ENCODE results near the gene ZBTB8OS. TPM values are rescaled to one million over a fixed set of nuclear protein-coding genes. Genes with fewer than 3 reads are reported as not detected.
A peak's percentile ranks its signal among the peaks of the same experiment; 100 is the strongest.

The ZBTB8OS gene
- total RNA-seq, 1 experiment from 2014 or later, result 85.2 TPM

- CTCF ChIA-PET, result interaction anchor here (0.5 to 0.6 kb wide), 2 partner anchors 10 to 103 kb away, joined by 3 read pairs; no protein-coding TSS in a partner anchor
- peak; percentile 97 for DNase-seq
- Histone ChIP-seq H3K4me3 (ENCODE audit: low read length) (peak within 1 kb of the TSS; percentile 83), H3K9ac (ENCODE audit: low read length) (peak within 1 kb of the TSS; percentile 97), H3K27ac (ENCODE audit: low read length) (peak within 1 kb of the TSS; percentile 97), H3K4me2 (ENCODE audit: low read length) (peak within 1 kb of the TSS; percentile 99), H4K20me1 (ENCODE audit: low read length) (peaks cover 4% of the 10 kb centered on the region; the same call in 1 of the 2 replicates), H3K9me3 (ENCODE audit: low read length) (no peaks in the 10 kb centered on the region), H3K36me3 (ENCODE audit: low read depth, low read length) (peaks cover 31% of the 10 kb centered on the region), H3K27me3 (ENCODE audit: low read length) (no peaks in the 10 kb centered on the region), H3F3A (ENCODE audit: low read length, unreplicated experiment) (no peaks in the 10 kb centered on the region), H3K9me2 (replicated peaks; ENCODE audit: low read length) (no peaks in the 10 kb centered on the region), H2AFZ (ENCODE audit: low read length) (peak within 1 kb of the TSS; percentile 96), H3K4me1 (ENCODE audit: insufficient read depth, low read length) (peaks cover 34% of the 10 kb centered on the region), H3K79me2 (ENCODE audit: low read length) (peaks cover 90% of the 10 kb centered on the region)
- POLR2A ChIA-PET (ENCODE audit: unreplicated experiment), result interaction anchor here (0.9 kb wide), 1 partner anchor 124 kb away, joined by 3 read pairs; no protein-coding TSS in a partner anchor
- peak; percentile 89 for ATAC-seq
- intact Hi-C loops (cut with micrococcal nuclease), result loop anchor here (10.0 kb wide), 1 partner anchor 126 kb away; no protein-coding TSS in a partner anchor
- TF ChIP-seq EZH2 (IDR thresholded peaks at IDR 0.05; ENCODE audit: low read length, unreplicated experiment) (no peak), EZH2phosphoT487 (IDR thresholded peaks at IDR 0.05; ENCODE audit: borderline replicate concordance, low read length) (no peak)
- TF ChIP-seq, protein P1, sequence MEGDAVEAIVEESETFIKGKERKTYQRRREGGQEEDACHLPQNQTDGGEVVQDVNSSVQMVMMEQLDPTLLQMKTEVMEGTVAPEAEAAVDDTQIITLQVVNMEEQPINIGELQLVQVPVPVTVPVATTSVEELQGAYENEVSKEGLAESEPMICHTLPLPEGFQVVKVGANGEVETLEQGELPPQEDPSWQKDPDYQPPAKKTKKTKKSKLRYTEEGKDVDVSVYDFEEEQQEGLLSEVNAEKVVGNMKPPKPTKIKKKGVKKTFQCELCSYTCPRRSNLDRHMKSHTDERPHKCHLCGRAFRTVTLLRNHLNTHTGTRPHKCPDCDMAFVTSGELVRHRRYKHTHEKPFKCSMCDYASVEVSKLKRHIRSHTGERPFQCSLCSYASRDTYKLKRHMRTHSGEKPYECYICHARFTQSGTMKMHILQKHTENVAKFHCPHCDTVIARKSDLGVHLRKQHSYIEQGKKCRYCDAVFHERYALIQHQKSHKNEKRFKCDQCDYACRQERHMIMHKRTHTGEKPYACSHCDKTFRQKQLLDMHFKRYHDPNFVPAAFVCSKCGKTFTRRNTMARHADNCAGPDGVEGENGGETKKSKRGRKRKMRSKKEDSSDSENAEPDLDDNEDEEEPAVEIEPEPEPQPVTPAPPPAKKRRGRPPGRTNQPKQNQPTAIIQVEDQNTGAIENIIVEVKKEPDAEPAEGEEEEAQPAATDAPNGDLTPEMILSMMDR (conservative IDR thresholded peaks at IDR 0.05; ENCODE audit: low read depth, low read length), result no peak
- BruUV-seq (replicated peaks), result no TSS peak
These were observed 556 bp upstream of the ZBTB8OS start, which contains the start of gene RBBP4 for GRCh38 chr1:32650752-32651460. Gene RBBP4, plus strand, starts transcription at chr1:32651208. Its CDS starts 99 bp downstream, at chr1:32651307.

GRCh38 chr1:32647308-32648134, 2.8 kb downstream of the ZBTB8OS start:
- no peak overlapping the region for H2AFZ ChIP-seq (ENCODE audit: low read length)
- POLR2A ChIA-PET (ENCODE audit: unreplicated experiment), result no interaction called here
- BruUV-seq (replicated peaks), result no TSS peak
- H3K9me2 ChIP-seq (replicated peaks; ENCODE audit: low read length), result no peaks in the 10 kb centered on the region
- H3K27ac ChIP-seq (ENCODE audit: low read length), result no peak overlapping the region
- ATAC-seq, result no peak
- no peaks in the 10 kb centered on the region for H3F3A ChIP-seq (ENCODE audit: low read length, unreplicated experiment)
- DNase-seq, result no peak
- CTCF ChIA-PET, result no interaction called here
- peak overlapping the region; percentile 59 for H3K4me2 ChIP-seq (ENCODE audit: low read length)
- intact Hi-C loops (cut with micrococcal nuclease), result no loop called here
- TF ChIP-seq, protein P1 (conservative IDR thresholded peaks at IDR 0.05; ENCODE audit: low read depth, low read length), result no peak
- TF ChIP-seq EZH2 (IDR thresholded peaks at IDR 0.05; ENCODE audit: low read length, unreplicated experiment) (no peak), EZH2phosphoT487 (IDR thresholded peaks at IDR 0.05; ENCODE audit: borderline replicate concordance, low read length) (no peak)
- H3K4me3 ChIP-seq (ENCODE audit: low read length), result peak overlapping the region; percentile 49; the same call in 1 of the 2 replicates
- no peaks in the 10 kb centered on the region for H3K27me3 ChIP-seq (ENCODE audit: low read length)
- H3K9ac ChIP-seq (ENCODE audit: low read length), result no peak overlapping the region
- no peaks in the 10 kb centered on the region for H4K20me1 ChIP-seq (ENCODE audit: low read length)
- no peaks in the 10 kb centered on the region for H3K9me3 ChIP-seq (ENCODE audit: low read length)
- peaks cover 6% of the 10 kb centered on the region for H3K36me3 ChIP-seq (ENCODE audit: low read depth, low read length)
- H3K79me2 ChIP-seq (ENCODE audit: low read length), result peaks cover 85% of the 10 kb centered on the region
- H3K4me1 ChIP-seq (ENCODE audit: insufficient read depth, low read length), result peaks cover 20% of the 10 kb centered on the region
